GM12891 (cell line): ENCODE data around the gene TJP3.

Experiments
- PAX5 ChIP-seq: IDR thresholded peaks from 2 replicates; pipeline ENCODE4 v1.6.1; 2011; ENCODE audit warnings: low read length, moderate library complexity, mild to moderate bottlenecking; ENCODE audit not compliant: insufficient read depth, severe bottlenecking
- POLR2A ChIP-seq: IDR thresholded peaks from 2 replicates; pipeline ENCODE4 v1.6.1; 2011; ENCODE audit warnings: low read depth, low read length, control low read depth
- POLR2AphosphoS5 ChIP-seq: IDR thresholded peaks from 2 replicates; pipeline ENCODE4 v1.6.1; 2011; ENCODE audit warnings: low read depth, low read length, control low read depth
- POU2F2 ChIP-seq: IDR thresholded peaks from 2 replicates; pipeline ENCODE4 v1.6.1; 2011; ENCODE audit warnings: low read depth, mild to moderate bottlenecking, control low read depth, low read length, moderate library complexity
- SPI1 ChIP-seq: IDR thresholded peaks from 2 replicates; pipeline ENCODE4 v1.6.1; 2011; ENCODE audit warnings: low read depth, low read length, control low read depth
- TAF1 ChIP-seq: IDR thresholded peaks from 2 replicates; pipeline ENCODE4 v1.6.1; 2011; ENCODE audit warnings: low read depth, low read length, control low read depth

DNA sequence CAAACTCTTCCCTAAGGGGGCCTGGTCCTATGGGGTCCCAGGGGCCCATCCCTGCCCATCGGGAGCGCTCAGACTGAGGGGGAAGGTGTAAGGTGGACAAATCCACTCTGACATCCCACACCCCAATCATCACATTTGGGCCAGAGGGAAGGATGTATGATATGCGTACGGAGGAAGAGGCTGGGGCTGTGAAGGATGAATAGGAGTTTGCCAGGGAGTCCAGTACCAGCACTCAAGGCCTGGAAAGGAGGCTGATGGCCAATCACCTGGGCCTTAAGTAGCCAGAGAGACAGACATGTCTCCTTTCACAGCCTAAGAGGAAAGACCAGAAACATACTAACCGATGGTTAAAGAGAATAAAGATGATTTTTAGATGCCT lies 14.9 kb downstream of the TJP3 start:
- TF ChIP-seq POLR2A (no peak), TAF1 (no peak), POLR2AphosphoS5 (no peak), SPI1 (no peak), POU2F2 (no peak), PAX5 (no peak)
